IPS-15b (cell line): ENCODE measurements around the gene SOX14.

Experiments
- H3K27me3 ChIP-seq: one replicate; pipeline ENCODE4 v1.6.1; 2013; ENCODE audit warnings: low read length; ENCODE audit not compliant: control insufficient read depth, insufficient read depth
- H3K36me3 ChIP-seq: one replicate; pipeline ENCODE4 v1.6.1; 2013; ENCODE audit warnings: low read length; ENCODE audit not compliant: control insufficient read depth, insufficient read depth
- H3K4me1 ChIP-seq: one replicate; pipeline ENCODE4 v1.6.1; 2013; ENCODE audit warnings: mild to moderate bottlenecking, low read length; ENCODE audit not compliant: control insufficient read depth, insufficient read depth
- H3K4me3 ChIP-seq: one replicate; pipeline ENCODE4 v1.5.1; 2013; ENCODE audit warnings: low read depth, low read length
- H3K9ac ChIP-seq: one replicate; pipeline ENCODE4 v1.6.1; 2013; ENCODE audit warnings: low read depth, mild to moderate bottlenecking, low read length
- H3K9me3 ChIP-seq: one replicate; pipeline ENCODE4 v1.6.1; 2013; ENCODE audit warnings: mild to moderate bottlenecking, low read length; ENCODE audit not compliant: control insufficient read depth, insufficient read depth

The SOX14 gene

GRCh38 chr3:137809509-137809908 lies 45.4 kb downstream of the SOX14 start:
- H3K27me3 ChIP-seq: no peaks in the 10 kb centered on the region
- H3K4me3 ChIP-seq: no peak overlapping the region
- H3K4me1 ChIP-seq: peaks cover 16% of the 10 kb centered on the region
- no peaks in the 10 kb centered on the region for H3K9me3 ChIP-seq
- H3K9ac ChIP-seq: no peak overlapping the region
- H3K36me3 ChIP-seq: no peaks in the 10 kb centered on the region

DNA sequence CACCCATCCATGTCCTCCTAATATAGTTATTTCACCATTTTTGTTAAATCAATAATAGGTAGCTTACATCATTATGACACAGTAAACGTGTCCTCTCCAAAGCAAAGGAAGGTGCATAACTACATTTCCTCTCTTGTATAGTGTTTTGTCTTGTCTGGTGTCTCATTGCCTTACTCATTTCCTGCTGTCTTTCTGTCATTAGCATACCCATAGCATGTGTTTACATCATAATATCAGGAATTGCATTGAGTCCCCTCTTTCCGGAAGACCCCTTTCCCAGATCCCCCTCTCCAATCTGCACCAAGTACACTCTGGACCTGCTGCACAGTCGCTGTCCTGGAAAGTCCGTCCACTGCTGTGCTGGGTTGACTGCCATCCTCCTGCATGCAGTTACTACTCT lies 47.9 kb downstream of the SOX14 start:
- no peaks in the 10 kb centered on the region for H3K36me3 ChIP-seq
- H3K4me3 ChIP-seq: peak overlapping the region; percentile 27
- H3K9me3 ChIP-seq: no peaks in the 10 kb centered on the region
- no peaks in the 10 kb centered on the region for H3K27me3 ChIP-seq
- peaks cover 16% of the 10 kb centered on the region for H3K4me1 ChIP-seq
- no peak overlapping the region for H3K9ac ChIP-seq

DNA sequence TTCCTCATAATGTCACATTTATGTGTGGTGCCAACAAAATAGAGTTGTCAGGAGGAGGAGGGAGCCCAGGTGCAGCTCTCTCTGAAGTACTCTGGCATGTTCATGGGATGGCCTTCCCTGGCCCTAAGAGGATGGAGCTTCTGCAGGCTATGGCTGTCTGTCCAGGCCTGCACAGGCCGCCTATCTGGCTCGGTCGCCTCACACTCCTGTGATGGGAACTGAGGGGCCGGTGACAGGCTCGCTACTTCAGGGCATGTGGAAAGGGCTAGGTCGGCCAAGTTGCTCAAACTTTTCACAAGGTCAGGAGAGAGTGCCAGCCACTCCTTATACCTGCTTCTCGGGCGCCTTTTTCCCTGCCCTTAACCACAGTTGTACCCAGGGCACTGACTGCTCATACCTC lies 51.1 kb downstream of the SOX14 start:
- H3K4me1 ChIP-seq: peaks cover 12% of the 10 kb centered on the region
- no peaks in the 10 kb centered on the region for H3K36me3 ChIP-seq
- H3K9ac ChIP-seq: no peak overlapping the region
- H3K9me3 ChIP-seq: no peaks in the 10 kb centered on the region
- H3K27me3 ChIP-seq: no peaks in the 10 kb centered on the region
- H3K4me3 ChIP-seq: no peak overlapping the region
